Lower leg skin (tissue), 4 donors: Measurements from ENCODE around the gene IHH. TPM values are rescaled to one million over a fixed set of nuclear protein-coding genes. Genes with fewer than 3 reads are reported as not detected.

Experiments used
- DNase-seq, 2 donors: peaks; one replicate each; pipeline ENCODE4 v3.0.0-alpha.2; 2019; ENCODE audit warnings: low spot score in 2 of 2
- H3K4me3 ChIP-seq: fragments of 200-600 bp; sonication (generic); 2 replicates; pipeline ENCODE4 v1.5.1; 2017; ENCODE audit warnings: mild to moderate bottlenecking, low read depth; ENCODE audit not compliant: poor library complexity, severe bottlenecking
- CTCF ChIP-seq, 3 donors: fragments of 450-650 bp; IDR thresholded peaks; one replicate each; pipeline ENCODE4 v1.5.1; 2016; ENCODE audit warnings: antibody characterized with exemption in 3 of 3, mild to moderate bottlenecking in 3 of 3, moderate library complexity in 2 of 3
- POLR2A ChIP-seq, 2 donors: fragments of 450-650 bp; IDR thresholded peaks; one replicate each; pipeline ENCODE4 v1.6.1; 2016 to 2017; ENCODE audit warnings: antibody characterized with exemption in 2 of 2, mild to moderate bottlenecking in 1 of 2, moderate library complexity in 1 of 2
- WGBS, 2 donors: methylation state at CpG; one replicate each; pipeline ENCODE4 v1.1.5; 2018; 5-methylcytosine and 5-hydroxymethylcytosine counted together
- intact Hi-C: fragments of 100-400 bp; cut with DNase I; formaldehyde crosslinking; loops from one replicate; pipeline ENCODE4 v1.15.0; 2023; ENCODE audit warnings: low total_unique reads
- microRNA counts, 2 donors: library from miRNA; unstranded; fragments of <30 nt; microRNA quantifications; one replicate each; lab custom pipeline; 2016
- microRNA-seq, 2 donors: library from miRNA; unstranded; fragments of <30 nt; microRNA quantifications; one replicate each; pipeline ENCODE4, GENCODE V29; 2016; ENCODE audit warnings: borderline replicate concordance in 2 of 2, borderline number of aligned reads in 1 of 2
- total RNA-seq, 4 donors: library from RNA; depleted of rRNA; stranded (reverse); fragments of >200 nt; gene quantifications; one replicate each; pipeline ENCODE4 v1.1.0, GENCODE V29; 2016

Gene IHH
- total RNA-seq, 4 donors from 2014 or later: 0.30 TPM; not detected in 3

- WGBS, 2 donors: 50 to 56% methylated on average over 6 of the region's 6 CpGs
- H3K4me3 ChIP-seq: no peak overlapping the region
- TF ChIP-seq CTCF (IDR thresholded peaks at IDR 0.05) (no peak), POLR2A (IDR thresholded peaks at IDR 0.05) (no peak)
- no peak for DNase-seq
- intact Hi-C loops: no loop called here
Observed at GRCh38 chr2:219010162-219010756, 50.5 kb downstream of the IHH start.

- 68 to 73% methylated on average over 2 of the region's 2 CpGs for WGBS, 2 donors
- intact Hi-C loops: no loop called here
- no peak for TF ChIP-seq POLR2A (IDR thresholded peaks at IDR 0.05)
- no peak for TF ChIP-seq CTCF (IDR thresholded peaks at IDR 0.05)
- no peak for DNase-seq
- H3K4me3 ChIP-seq: no peak overlapping the region
Observed at GRCh38 chr2:219009294-219009693, 51.4 kb downstream of the IHH start.

MicroRNA genes within 50 kb of the gene (microRNA counts, 767-probe panel; counts per million panel counts)
- 0 to 358 counts per million in 2 donors for microRNA hsa-miR-3131 (lab: Ali Mortazavi, UCI)

Small RNA genes lying within 50 kb of the gene (microRNA-seq; reads per million reads assigned to microRNA genes)
- 0 reads per million in 2 donors for gene MIR3131

Other genes with a start within 250 kb of the IHH start
- under 1 TPM in 1 of 4 donors, not detected in 3; 0.32 TPM for gene PRKAG3, start 229.1 kb downstream of the IHH start, total RNA-seq
- gene WNT6, start 201.1 kb downstream of the IHH start, total RNA-seq: 1 to 10 TPM; 1.3 to 5.5 (median 3.7) TPM
- gene WNT10A, start 180.1 kb downstream of the IHH start, total RNA-seq: 10 to 100 TPM; 10.0 to 16.5 (median 15.2) TPM
- gene CDK5R2, start 101.3 kb downstream of the IHH start, total RNA-seq: not detected
- gene FEV, start 75.7 kb downstream of the IHH start, total RNA-seq: not detected
- not detected for gene CRYBA2, start 67.5 kb downstream of the IHH start, total RNA-seq
- not detected for gene CFAP65, start 19.4 kb downstream of the IHH start, total RNA-seq
- 10 to 100 TPM; 13.2 to 20.9 (median 18.4) TPM for gene NHEJ1, start 99.9 kb upstream of the IHH start, total RNA-seq
- 1 to 10 TPM in 2 of 4 donors, under 1 TPM in 2; 0.10 to 4.4 (median 1.0) TPM for gene SLC23A3, start 109.1 kb upstream of the IHH start, total RNA-seq
- 10 to 100 TPM; 48.0 to 76.7 (median 66.9) TPM for gene CNPPD1, start 116.0 kb upstream of the IHH start, total RNA-seq
- gene RETREG2, start 117.4 kb upstream of the IHH start, total RNA-seq: 100 to 1,000 TPM in 2 of 4 donors, 10 to 100 TPM in 2; 88.7 to 110 (median 98.3) TPM
- gene ZFAND2B, start 145.9 kb upstream of the IHH start, total RNA-seq: 10 to 100 TPM; 63.0 to 76.4 (median 63.3) TPM
- 10 to 100 TPM; 16.9 to 33.1 (median 18.6) TPM for gene ABCB6, start 158.0 kb upstream of the IHH start, total RNA-seq
- 10 to 100 TPM; 57.6 to 92.8 (median 61.9) TPM for gene ATG9A, start 168.7 kb upstream of the IHH start, total RNA-seq
- 10 to 100 TPM; 45.9 to 97.6 (median 52.5) TPM for gene ANKZF1, start 168.9 kb upstream of the IHH start, total RNA-seq
- gene GLB1L, start 184.5 kb upstream of the IHH start, total RNA-seq: 1 to 10 TPM; 1.6 to 7.7 (median 3.9) TPM
- gene STK16, start 184.6 kb upstream of the IHH start, total RNA-seq: 10 to 100 TPM; 12.9 to 26.4 (median 13.8) TPM
- not detected for gene TUBA4B, start 192.3 kb upstream of the IHH start, total RNA-seq
- gene TUBA4A, start 193.0 kb upstream of the IHH start, total RNA-seq: 100 to 1,000 TPM; 181 to 522 (median 240) TPM
- gene DNAJB2, start 218.4 kb upstream of the IHH start, total RNA-seq: 100 to 1,000 TPM; 125 to 152 (median 140) TPM
- under 1 TPM in 1 of 4 donors, not detected in 3; 0.23 TPM for gene PTPRN, start 248.5 kb upstream of the IHH start, total RNA-seq